RPMI8226 (cell line): Measurements from ENCODE around the gene ZBTB47.

ENCODE experiments used
- DNase-seq: peaks from one replicate; pipeline ENCODE4 v3.0.0-alpha.2; 2015

Gene ZBTB47

DNA sequence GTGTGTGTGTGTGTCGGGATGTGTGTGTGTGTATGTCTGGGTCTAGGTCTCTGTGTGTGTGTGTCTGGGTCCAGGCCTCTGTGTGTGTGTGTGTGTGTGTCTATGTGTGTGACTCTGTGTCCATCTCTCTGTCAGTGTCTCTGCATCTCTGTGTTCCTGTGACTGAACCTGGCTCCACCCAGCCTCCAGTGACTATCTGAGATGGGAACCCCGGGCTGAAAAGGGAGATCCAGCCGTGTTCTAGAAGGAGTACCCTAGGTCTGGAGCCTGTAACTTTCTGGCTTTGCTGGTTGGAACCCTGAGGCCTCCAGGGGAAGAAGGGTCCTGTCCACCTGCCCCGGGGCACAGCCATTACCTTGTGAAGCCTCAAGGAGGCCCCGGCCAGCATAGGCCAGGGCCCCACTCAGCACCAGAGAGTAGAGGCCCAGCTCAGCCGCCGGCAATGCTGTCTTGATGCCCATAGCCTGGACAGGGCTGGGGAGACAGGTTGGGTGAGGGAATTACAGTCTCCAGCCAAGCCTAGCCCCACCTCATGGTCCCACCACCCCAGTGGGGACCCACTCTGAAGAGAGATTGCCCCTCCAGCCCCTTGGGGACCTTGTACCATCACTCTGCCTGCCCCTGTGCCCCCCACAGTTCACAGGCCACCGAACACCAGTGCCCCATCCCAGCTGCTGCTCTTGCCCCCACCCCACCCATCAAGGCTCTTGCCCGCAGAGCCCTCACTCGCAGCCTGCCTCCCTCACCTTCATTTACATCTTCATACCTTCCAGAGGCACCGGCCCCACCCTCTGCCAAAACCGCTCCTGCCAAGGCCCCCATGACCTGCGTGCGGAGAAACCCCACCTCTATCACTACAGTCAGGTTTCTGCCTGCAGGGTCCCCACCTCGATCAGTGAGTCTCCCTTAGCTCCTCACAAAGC is 47.1 kb downstream of the ZBTB47 start:
- no peak for DNase-seq

DNA sequence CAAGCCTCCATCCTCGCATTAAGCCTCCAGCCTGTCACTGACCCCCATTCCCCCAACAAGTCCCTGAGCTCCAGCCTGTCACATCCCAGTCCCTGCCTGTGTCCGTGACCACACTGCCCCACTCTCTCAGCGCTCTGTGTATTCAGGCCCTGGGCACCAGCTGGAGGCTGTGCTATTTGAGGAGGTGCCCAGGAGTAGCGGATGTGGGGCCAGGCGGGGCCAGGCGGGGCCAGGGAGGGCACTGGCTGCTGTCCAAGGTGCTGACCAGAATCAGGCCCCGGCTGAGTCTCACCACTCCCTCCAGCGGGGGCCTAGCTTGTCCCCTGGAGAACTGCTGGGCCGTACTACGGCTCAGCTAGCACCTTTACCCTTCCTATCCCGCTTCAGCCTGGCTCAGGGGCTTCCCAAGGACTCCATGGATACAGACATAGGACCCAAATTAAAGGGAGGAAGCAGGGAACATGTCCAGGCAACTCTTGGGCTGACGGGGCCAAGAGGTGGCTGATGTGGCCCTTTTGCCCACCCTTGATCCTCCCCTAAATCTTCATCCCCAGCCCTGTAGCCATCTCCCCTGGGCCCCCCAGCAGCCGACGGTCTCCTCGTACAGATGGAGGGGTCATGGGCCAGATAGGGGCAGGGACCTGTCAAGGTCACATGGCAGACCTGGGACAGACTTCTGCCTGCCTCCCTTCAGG is 48.0 kb downstream of the ZBTB47 start:
- peak; percentile 85 for DNase-seq

DNA sequence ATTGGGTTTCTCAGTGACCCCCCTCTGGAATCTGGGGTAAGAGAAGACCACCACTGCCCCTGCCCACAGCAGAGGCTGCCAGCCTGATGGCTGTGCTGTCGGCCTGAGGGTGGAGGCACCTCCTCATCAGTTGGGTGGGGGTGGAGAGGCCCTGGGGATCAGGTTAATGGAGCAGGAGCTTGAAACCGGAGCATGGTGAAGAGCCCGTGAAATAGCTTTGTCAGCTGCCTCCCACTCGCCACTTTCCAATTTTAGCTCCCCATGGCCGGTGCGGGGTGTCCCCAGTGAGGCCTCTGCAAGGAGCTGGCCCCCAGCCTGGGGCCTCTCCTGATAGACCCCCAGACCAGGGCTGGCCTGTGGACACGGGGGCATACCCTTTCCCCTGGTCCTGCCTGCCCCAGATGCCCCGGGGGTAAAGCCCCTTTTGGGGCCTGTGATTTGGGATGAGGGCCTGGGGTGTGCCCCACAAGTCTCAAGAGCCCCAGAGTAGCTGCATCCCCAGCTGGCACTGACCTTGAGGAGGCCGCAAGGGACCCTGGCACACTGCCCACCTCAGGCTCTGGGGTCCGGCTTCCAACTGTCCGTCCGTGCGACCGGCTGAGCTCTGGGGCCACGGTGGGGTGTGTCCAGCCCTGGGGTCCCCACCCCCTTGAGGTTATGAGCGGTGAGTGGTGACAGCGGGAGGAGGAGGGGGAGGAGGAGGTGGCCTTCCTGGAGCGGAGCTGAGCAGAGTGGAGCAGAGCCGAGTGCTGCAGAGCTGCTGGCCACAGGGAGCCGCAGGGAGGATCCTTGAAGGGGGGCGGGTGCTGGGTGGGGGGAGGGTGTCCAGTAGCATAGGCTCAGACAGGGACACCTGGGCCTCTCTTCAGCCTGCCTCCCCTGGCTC is 48.8 kb downstream of the ZBTB47 start, which contains the start of gene HHATL:
HHATL (minus strand) TSS at position 733 of the 886 bp plus-strand sequence. CDS start 1,972 bp downstream, outside the sequence.
- peak; percentile 42 for DNase-seq

DNA sequence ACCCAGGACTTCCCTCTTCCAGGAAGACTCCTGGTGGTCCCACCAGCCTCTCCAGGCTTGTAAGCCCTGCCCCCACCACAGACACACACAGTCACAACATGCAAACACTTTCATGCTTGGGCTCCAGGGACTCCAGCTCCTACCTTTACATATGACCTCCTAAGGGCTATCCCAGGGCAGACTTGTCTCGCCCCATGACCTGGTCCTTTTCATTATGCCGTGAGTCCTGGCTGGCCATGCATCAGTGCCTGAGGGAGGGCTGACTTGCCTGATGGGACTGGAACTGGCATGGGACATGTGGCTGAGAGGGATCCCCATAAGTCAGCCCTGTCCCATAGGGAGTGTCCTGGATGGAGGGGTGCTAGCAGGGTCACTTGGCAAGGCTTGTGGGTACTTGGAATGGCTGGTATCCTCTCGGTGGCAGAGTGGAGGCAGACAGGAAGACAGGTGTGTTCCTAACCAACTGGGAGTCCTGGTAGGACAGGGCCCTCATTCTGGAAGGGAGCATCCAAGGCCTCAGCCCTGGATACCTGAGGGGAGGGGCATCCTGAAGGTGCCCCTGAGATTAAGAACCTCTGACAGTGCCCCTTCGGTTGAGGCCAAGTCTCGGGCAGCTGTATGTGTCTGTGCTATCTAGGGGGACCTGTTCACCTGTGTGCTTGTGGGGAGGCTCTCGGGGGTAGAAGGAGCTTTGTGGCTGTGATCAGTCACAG is 49.6 kb downstream of the ZBTB47 start:
- DNase-seq, result no peak

DNA sequence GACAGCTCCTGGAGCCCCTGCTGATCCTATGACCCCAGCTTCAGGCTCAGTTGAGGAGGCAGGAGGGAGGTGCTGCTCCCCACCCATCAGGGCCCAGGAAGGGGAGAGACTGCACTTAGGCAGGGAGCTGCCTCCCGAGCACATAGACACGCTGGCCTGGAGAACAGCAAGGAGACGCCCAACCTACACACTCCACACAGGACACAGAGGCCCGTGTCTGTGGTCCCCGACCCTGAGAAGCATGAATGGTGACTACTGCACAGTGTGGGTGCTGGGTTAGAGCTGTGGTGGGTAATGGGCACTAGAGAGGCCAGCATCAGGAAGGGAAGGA is 50.2 kb downstream of the ZBTB47 start:
- DNase-seq, result no peak

DNA sequence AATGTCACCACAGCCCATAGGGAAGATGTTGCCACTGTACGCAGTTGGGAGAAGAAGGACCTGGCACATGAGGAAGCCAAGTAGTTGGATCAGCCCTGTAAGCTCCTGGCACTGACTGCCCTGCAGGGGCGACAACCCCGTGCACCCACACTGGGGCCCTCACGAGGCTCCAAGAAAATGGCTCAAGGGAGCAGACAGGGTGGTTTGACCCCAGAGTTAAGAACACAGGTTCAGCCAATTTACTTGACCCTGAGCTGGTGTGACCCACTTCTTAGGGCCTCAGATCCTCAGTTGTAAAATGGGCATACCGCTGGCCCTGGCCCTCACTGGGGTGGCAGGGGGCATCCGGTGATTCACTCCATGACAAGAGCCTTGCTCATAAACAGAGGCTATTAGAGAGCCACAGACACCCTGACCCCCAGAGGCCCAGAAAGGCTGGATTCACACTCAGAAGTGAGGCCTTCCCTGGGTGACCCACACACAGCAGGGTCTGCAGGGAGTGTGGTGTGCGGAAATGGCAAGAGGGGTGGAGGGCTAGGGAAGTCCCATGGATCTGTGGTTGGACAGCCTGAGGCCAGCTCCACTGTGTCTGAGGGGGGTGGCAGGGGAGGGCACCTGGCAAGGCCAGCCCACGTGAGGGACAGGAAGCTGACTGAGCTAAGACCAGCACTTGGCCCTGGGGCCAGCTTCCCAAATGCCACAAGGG is 50.8 kb downstream of the ZBTB47 start:
- DNase-seq, result no peak

DNA sequence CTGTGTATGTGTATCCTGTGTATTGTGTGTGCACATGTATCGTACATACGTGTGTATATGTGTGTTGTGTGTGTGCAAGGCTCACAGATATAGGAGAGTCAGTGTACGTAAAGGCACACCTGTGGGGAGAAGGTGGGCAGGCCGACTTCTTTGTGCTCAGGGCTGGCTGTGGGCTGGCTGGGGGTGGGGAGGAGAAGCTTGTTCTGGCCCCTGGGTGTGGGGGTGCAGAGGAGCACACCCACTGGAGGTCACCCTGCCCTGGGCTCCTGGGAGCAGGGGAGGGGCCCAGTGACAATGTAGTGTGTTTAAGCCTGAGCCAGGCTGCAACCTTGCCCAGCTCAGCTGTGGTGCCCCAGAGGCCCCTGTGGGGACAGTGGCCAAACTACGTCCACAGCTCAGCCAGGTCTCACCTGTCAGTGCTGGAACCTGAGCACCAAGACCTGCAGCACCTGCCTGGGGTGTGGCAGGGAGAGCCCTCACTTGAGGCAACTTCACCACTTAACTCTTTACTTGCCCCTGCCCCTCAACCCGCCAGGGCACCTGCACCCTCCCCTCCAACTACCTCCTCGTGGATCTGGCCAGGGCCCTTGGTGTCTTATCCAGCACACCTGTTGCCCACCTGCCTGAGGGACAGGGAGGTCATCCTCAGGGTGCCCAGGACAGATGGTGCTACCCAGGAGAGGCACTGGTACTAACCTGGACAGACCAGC is 51.7 kb downstream of the ZBTB47 start:
- DNase-seq, result no peak

DNA sequence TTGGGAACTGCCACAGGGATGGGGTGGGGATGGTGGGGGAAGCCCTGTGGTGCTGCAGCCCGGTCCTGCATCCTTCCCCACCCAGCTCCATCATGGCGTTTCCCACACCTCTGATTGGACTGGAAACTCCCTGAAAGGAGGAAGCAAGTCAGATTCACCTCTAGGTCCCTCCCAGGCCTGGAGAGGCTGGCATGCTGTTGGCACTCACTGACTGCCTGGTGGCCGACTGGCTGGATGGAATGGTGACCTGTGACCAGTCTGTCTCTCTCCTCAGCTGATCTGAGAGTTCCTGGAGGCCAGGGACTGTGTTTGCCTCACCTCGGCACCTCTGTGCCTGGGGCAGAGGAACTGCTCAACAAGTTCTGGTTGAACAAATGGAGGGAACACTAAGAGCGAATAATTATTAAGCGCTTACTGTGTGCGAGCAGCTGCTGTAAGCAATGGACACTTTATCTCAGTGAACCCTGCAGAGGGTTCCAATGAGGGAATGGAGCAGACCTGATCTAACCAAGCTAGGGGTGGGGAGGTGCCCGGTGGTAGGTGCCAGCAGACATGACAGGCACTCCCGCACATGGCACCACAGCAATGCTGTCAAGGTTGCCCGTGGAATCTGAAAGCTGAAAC is 52.6 kb downstream of the ZBTB47 start:
- DNase-seq, result no peak

DNA sequence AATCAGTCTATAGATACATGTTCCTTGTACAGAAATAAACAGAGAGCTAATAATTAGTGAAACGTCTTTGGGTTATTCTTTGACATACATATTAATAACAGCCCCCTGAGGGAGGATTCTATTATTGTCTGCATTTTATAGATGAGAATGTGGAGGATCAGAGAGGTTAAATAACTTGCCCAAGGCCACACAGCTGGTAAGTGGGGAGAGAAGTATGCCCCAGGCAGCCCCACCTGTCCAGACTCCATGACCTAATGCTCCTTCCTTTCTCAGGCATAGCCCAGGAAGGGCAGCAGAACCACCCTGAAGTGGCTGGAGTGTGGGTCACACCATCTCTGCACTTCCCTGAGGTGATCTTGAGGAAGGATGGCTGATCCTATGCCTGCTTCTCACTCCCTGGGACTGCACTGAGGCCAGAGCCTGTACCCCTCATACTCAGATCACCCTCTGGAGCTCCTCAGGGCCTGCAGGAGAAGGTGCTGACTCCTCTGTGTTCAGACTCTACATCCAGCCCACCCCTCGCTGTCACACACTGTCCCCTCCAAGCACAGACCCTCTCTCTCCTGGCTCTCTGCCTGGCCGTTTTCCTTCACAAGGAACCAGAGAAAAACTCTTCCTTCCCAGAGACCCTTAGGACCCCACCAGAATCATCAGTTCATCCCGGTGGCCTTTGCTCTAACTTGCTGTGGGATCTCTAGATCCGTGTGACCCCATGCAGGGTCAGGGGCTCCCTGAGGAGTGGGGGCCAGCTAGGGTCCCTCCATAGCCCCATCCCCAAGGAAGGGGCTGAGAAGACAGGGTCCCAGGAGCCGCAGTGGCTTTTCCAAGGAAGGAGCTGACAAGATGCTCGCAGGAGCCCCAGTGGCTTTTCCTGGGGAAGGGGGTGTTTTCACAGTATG is 53.5 kb downstream of the ZBTB47 start:
- no peak for DNase-seq

DNA sequence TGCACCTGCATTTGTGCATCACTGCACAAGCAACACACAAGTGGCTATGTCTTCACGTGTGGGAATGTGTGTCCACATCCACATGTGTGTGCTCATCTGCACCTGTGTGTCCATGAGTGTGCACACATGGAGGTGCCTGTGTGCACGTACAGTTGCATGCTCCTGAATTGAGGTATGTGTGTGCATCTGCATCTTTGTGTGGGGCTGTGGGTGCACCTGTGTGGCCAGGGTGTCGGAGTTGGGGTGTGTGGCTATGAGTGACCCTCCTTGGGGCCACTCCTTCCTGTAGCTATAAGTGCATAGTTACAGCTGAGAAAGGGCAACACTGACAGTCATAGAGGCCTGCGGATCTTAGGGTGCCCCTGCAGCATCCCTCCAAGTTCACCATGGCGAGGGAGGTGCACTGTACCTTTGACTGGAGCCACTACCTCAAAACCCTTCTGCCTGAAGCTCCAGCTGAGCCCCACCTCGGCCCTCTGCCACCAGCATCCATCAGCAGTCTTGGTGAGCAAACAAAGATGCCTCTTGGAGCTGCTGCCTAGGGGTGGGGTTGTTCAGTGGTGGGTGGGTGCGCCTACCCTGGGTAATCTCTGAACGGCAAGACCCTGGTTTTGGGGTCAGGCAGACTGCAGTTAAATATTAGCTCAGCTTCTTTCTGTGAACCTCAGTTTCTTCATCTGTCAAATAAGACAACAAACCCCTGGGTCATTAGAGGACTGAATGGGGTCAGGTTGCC is 54.3 kb downstream of the ZBTB47 start:
- no peak for DNase-seq

DNA sequence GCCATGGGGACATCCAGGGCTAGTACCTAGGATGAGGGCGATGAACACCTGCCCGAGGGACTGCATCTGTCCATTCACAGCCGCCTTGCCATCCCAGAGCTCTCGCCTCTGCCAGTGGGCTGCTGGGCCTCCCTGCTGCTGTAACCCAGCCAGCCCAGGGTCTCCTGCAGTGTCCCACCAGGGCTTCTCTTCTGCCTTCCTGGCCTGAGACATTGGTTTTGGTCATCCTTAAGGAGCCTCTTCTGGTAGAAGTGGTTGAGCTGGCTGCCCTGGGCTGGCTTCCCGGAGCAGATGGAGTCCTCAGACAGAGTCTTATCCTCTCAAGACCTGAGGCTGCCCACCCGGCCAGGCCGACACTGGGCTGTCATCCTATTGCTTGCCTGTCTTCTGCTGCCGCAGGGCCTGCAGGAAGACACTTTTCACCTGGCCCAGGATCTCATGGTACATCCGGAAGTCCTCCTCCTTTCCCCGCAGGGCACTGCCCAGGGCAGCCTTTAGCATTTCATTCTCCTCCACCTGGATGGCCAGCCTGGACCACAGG is 55.2 kb downstream of the ZBTB47 start:
- no peak for DNase-seq

DNA sequence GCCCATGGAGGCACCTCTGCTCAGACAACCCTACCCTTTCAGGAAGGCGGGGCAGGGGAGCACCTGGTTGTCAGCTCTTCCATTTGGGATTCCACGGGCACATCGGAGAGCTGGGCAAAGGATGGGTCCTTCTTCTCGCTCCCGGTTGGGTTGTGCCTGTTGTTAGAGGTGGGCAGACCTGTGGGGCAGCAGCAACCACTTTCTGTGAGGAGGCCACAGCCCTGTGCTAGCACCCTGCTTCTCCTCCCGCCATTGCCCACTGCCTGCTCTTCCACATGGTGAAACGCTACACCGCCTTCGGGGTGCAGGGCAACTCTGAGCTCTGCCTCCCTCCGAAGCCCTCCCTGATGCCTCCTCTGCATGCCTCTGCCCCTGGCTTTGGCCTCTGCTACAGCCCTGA is 56.1 kb downstream of the ZBTB47 start:
- DNase-seq, result no peak

DNA sequence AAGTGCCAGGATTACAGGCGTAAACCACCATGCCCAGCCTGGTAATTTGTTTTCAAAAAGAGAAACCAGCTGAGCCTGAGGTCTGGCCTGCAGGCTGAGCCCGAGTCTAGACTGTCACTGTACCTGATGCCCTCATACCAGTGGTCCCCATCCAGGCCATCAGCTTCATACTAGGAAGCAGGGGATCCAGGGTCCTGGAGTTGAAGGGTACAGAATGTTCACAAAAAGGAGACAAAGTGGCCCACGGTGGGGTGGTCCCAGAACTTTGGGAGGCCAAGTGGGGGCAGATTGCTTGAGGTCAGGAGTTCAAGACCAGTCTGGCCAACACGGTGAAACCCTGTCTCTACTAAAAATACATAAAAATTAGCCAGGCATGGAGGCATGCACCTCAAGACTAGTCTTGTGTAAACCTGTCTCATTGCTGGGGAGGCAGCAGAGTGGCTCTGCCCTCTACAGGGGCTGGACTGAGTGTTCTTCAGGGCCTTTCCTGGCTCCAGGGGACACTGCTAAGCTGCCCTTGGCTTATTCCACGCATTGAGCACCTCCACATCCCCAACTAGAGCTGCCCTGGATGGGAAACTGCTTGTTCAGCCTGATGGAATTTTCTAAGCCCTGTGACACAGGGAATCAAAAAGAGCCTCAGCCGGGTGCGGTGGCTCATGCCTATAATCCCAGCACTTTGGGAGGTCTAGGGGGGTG is 57.0 kb downstream of the ZBTB47 start:
- no peak for DNase-seq

DNA sequence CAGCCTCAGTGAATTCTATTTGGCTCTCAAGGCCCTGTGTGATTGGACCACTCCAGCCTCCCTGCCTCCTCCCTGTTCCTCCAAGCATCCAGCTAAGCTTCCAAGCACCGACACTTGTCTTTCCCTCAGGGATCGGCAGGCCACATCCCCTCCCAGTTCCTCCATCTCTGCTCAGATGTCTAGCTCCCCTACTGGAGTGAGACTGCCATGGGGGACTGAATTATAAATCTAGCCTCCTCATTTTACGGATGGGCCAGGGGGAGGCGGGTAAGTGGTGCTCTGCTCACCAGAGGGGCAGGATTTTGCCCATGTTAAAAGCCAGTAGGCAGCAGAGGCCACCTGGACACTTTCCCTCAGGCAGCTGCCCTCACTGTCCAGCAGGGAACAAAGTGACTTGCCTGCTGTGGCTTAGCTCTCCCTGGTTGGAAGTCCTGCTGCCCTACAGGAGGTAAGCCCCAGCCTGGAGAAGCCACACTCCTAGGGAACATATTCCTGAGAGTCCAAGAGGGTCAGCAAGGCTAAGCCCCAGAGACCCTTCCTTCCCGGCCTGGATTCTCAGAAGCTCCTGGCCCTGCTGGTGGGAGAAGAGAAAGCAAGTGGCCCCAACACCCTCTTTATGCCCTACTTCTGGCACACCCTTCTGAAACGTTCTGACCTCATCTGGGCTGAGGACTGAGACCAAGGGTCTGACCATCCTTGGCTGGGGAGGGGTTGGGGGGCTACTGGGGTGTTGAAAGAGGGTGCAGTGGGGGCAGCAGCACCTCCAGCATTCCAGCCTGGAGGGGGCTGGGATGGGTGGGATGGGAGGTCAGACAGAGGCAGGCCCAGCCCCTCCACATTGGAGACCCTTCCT is 58.2 kb downstream of the ZBTB47 start:
- DNase-seq, result no peak

DNA sequence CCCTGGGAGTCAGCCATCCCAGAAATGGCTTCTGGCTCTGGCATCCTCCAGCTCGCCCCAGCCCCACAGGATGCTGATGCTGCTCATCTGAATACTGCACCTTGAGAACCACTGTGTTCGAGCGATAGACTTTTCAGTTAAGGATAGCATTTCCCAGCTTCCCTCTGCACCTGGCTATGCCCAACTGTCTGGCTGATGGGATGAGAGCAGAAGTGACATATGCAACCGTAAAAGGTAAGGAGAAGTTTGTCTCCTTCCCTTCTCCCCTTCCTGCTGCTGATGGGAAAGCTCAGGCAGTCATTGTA is 58.8 kb downstream of the ZBTB47 start:
- DNase-seq, result no peak

DNA sequence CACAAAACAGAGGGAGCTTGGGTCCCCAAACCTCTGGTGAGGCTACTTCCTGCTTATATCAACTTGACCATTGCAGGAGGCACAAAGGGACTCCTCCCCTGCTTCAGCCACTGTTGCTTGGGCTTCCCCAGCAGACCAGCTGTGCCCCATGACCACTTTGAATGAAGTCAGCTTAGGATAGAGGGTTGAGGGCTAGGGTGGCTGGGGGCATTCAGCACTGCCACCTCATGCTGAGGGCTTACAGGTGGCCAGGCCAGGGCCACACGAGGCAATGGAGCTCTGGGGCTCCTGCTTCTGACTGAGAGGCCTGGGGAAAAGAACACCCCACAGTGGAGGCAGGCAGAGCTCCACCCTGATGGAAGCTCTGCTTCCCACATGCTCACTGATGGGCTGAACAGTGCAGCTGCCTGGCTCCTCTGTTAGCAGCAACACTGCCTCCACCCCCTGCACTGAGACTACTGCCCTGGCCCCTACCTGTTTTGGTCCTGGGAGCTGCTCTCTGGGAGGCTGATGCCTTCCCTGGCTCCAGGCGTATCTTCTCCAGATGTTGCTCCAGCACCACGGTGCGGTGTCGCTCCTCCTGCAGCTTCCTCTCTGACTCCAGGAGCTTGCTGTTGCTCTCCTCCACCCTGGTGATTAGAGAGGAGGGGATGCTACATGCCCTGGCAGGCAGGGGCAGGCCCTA is 59.3 kb downstream of the ZBTB47 start:
- DNase-seq, result no peak

DNA sequence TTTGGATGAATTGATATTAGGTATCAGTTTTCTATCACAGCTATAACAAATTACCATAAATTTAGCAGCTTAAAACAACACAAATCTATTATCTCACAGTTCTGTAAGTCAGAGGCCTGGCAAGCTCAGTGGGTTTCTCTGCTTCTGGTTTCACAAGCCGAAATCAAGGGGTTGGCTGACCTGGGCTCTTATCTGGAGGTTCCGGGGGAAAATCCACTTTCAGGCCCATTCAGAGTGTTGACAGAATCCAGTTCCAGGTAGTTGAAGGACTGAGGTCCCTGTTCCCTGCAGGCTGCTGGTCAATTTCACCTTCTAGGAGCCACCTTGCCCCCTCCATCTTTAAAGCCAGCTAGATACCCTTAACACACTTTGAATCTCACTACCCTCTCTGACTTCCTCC is 60.2 kb downstream of the ZBTB47 start:
- no peak for DNase-seq
